Measurements from ENCODE around the gene MAP3K8. TPM values are rescaled to one million over a fixed set of nuclear protein-coding genes. Genes with fewer than 3 reads are reported as not detected.
A peak's percentile ranks its signal among the peaks of the same experiment; 100 is the strongest.

Gene MAP3K8
- total and polyA plus RNA-seq, 2 donors (not counting 1 experiment from before 2014, with no cell fraction given) = 97.0 to 99.2 TPM

DNA sequence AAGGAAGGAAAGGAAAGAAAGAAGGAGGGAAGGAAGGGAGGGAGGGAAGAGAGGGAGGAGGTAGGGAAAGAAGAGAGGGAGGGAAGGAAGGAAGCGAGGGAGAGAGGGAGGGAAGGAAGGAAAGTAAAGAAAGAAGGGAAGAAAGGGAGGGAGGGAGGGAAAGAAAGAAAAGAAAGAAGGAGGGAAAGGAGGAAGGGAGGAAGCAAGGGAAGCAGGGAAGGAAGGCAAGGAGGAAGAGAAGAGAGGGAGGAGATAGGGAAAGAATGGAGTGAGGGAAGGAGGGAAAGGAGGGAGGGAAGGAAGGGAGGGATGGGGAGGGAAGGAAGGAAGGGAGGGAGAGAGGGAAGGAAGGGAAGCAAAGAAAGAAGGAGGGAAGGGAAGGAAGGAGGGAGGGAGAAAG is 65.8 kb downstream of the MAP3K8 start:
- Histone ChIP-seq H3K9ac (ENCODE audit: low read length) (no peak overlapping the region), H3K36me3 (replicated peaks in 1 of 2; ENCODE audit: control extremely low read depth in 1 of 2, control insufficient read depth in 1 of 2, extremely low read depth in 1 of 2, insufficient read depth in 2 of 2, low read length in 1 of 2) (no peaks in the 10 kb centered on the region), H3K79me2 (ENCODE audit: control insufficient read depth, insufficient read depth, low read length) (peaks cover 3% of the 10 kb centered on the region), H3K4me1 (ENCODE audit: control insufficient read depth in 2 of 2, insufficient read depth in 2 of 2, low read length in 2 of 2) (peaks cover 87 to 88% of the 10 kb centered on the region in 2 donors), H3K27me3 (replicated peaks in 1 of 4; ENCODE audit: control extremely low read depth in 1 of 4, control insufficient read depth in 3 of 4, insufficient read depth in 4 of 4, low read length in 3 of 4) (no peaks in the 10 kb centered on the region), H3K4me3 (ENCODE audit: control extremely low read depth in 1 of 5, extremely low read depth in 1 of 5, insufficient read depth in 1 of 5, low read depth in 2 of 5, low read length in 4 of 5) (no peak overlapping the region), H4K20me1 (ENCODE audit: control insufficient read depth, insufficient read depth, low read length, poor library complexity, severe bottlenecking) (no peaks in the 10 kb centered on the region), H2AFZ (ENCODE audit: insufficient read depth, low read depth, low read length, poor library complexity, severe bottlenecking) (no peak overlapping the region), H3K27ac (ENCODE audit: low read length in 2 of 2) (no peak overlapping the region), H3K4me2 (replicated peaks; ENCODE audit: low read depth, low read length, poor library complexity, severe bottlenecking) (no peak overlapping the region), H3K9me3 (ENCODE audit: control extremely low read depth in 1 of 3, control insufficient read depth in 2 of 3, insufficient read depth in 1 of 3, low read length in 2 of 3) (no peaks in the 10 kb centered on the region)
- DNase-seq = no peak
- H3K27ac Mint-ChIP-seq = no peak overlapping the region
- WGBS (ENCODE audit: insufficient coverage) = 100% methylated on average over 1 of the region's 1 CpG
- peaks cover 83% of the 10 kb centered on the region for H3K4me1 Mint-ChIP-seq
- TF ChIP-seq, protein P1, sequence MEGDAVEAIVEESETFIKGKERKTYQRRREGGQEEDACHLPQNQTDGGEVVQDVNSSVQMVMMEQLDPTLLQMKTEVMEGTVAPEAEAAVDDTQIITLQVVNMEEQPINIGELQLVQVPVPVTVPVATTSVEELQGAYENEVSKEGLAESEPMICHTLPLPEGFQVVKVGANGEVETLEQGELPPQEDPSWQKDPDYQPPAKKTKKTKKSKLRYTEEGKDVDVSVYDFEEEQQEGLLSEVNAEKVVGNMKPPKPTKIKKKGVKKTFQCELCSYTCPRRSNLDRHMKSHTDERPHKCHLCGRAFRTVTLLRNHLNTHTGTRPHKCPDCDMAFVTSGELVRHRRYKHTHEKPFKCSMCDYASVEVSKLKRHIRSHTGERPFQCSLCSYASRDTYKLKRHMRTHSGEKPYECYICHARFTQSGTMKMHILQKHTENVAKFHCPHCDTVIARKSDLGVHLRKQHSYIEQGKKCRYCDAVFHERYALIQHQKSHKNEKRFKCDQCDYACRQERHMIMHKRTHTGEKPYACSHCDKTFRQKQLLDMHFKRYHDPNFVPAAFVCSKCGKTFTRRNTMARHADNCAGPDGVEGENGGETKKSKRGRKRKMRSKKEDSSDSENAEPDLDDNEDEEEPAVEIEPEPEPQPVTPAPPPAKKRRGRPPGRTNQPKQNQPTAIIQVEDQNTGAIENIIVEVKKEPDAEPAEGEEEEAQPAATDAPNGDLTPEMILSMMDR (IDR thresholded peaks at IDR 0.05) = no peak
- TF ChIP-seq EZH2 (IDR thresholded peaks at IDR 0.05; ENCODE audit: borderline replicate concordance, insufficient read depth, low read depth, low read length, poor library complexity, severe bottlenecking) = no peak
- ChIA-PET CTCF (no interaction called here), POLR2A (no interaction called here)
- no peak overlapping the region for H3K4me3 Mint-ChIP-seq
- H3K27me3 Mint-ChIP-seq = no peaks in the 10 kb centered on the region
- intact Hi-C loops (cut with micrococcal nuclease) = no loop called here
- no peak for ATAC-seq (ENCODE audit: low read depth)
- H3K9me3 Mint-ChIP-seq (ENCODE audit: insufficient read depth) = no peaks in the 10 kb centered on the region

DNA sequence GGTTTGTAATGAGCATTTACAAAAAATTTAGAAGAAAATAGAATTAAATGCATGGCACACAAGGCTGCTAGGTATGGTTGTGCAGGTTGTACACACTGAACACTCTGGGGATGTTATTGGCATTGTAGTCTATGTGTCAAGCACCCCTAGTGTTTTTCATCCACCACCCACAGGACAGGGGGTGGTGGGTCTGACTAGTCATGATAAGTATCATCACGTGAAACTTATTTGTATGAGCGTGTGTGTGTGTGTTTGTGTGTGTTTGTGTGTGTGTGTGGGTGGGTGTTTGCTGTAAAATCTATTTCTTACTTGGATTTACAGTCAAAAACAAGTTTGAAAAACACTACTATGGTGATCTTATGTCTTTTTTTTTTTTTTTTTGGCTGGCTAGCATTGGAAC is 66.5 kb downstream of the MAP3K8 start:
- POLR2A ChIA-PET = no interaction called here
- peaks cover 3% of the 10 kb centered on the region for H3K79me2 ChIP-seq (ENCODE audit: control insufficient read depth, insufficient read depth, low read length)
- H3K27ac Mint-ChIP-seq = peak overlapping the region; percentile 66
- no peak overlapping the region for H3K4me3 ChIP-seq (ENCODE audit: control extremely low read depth in 1 of 5, extremely low read depth in 1 of 5, insufficient read depth in 1 of 5, low read depth in 2 of 5, low read length in 4 of 5)
- H3K36me3 ChIP-seq (replicated peaks in 1 of 2; ENCODE audit: control extremely low read depth in 1 of 2, control insufficient read depth in 1 of 2, extremely low read depth in 1 of 2, insufficient read depth in 2 of 2, low read length in 1 of 2) = no peaks in the 10 kb centered on the region
- intact Hi-C loops (cut with micrococcal nuclease) = no loop called here
- peak overlapping the region; percentile 22 to 39 for H3K27ac ChIP-seq (ENCODE audit: low read length in 2 of 2)
- H3K4me2 ChIP-seq (replicated peaks; ENCODE audit: low read depth, low read length, poor library complexity, severe bottlenecking) = no peak overlapping the region
- no peak for DNase-seq
- no peaks in the 10 kb centered on the region for H3K27me3 ChIP-seq (replicated peaks in 1 of 4; ENCODE audit: control extremely low read depth in 1 of 4, control insufficient read depth in 3 of 4, insufficient read depth in 4 of 4, low read length in 3 of 4)
- H3K4me1 Mint-ChIP-seq = peaks cover 86% of the 10 kb centered on the region
- TF ChIP-seq, protein P1 (IDR thresholded peaks at IDR 0.05) = no peak
- no peak for TF ChIP-seq EZH2 (IDR thresholded peaks at IDR 0.05; ENCODE audit: borderline replicate concordance, insufficient read depth, low read depth, low read length, poor library complexity, severe bottlenecking)
- ATAC-seq (ENCODE audit: low read depth) = no peak
- H3K9ac ChIP-seq (ENCODE audit: low read length) = no peak overlapping the region
- no peaks in the 10 kb centered on the region for H3K27me3 Mint-ChIP-seq
- CTCF ChIA-PET = interaction anchor here (1.0 to 1.9 kb wide), 3 partner anchors 12 to 85 kb away, joined by 3 to 5 read pairs (median 4); no protein-coding TSS in a partner anchor
- no peak overlapping the region for H2AFZ ChIP-seq (ENCODE audit: insufficient read depth, low read depth, low read length, poor library complexity, severe bottlenecking)
- no peaks in the 10 kb centered on the region for H4K20me1 ChIP-seq (ENCODE audit: control insufficient read depth, insufficient read depth, low read length, poor library complexity, severe bottlenecking)
- peaks cover 87 to 89% of the 10 kb centered on the region in 2 donors for H3K4me1 ChIP-seq (ENCODE audit: control insufficient read depth in 2 of 2, insufficient read depth in 2 of 2, low read length in 2 of 2)
- no peaks in the 10 kb centered on the region for H3K9me3 ChIP-seq (ENCODE audit: control extremely low read depth in 1 of 3, control insufficient read depth in 2 of 3, insufficient read depth in 1 of 3, low read length in 2 of 3)
- H3K9me3 Mint-ChIP-seq (ENCODE audit: insufficient read depth) = no peaks in the 10 kb centered on the region
- H3K4me3 Mint-ChIP-seq = no peak overlapping the region
- WGBS (ENCODE audit: insufficient coverage) = 100% methylated on average over 2 of the region's 2 CpGs

All from B cell (primary cell).